NCI-H1436 (cell line): ENCODE measurements around the gene PRR35.

ENCODE experiments used
- DNase-seq: peaks from one replicate; lab custom pipeline; 2025; lab: John Stamatoyannopoulos, UW

Gene PRR35

DNA sequence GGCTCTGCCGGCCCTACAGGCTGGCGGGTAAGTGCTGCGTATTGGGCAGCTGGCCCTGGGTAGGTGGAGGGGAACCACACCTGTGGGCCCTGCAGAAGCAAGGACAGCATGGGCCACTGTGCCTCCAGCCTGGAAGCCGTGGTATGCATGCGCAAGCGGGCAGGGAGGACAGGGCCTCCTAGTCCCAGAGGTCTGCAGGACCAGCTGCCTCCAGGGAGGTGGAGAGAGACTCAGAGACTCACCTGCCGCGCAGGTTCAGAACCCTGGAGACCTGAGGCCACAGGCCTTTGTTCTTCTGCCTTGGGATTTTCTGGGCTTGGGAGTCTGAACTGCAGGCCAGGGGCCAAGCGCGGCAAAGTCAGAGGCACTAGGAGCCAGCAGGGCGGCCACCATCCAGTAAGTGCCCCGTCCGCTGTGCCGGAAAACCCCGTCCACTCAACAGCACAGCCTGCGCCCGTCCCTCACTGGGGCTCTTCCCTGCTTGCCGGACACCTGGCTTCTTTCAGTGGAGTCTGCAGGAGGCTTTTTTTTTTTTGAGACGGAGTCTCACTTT, 20.8 kb downstream of the PRR35 start:
- no peak for DNase-seq

- no peak for DNase-seq
Observed at GRCh38 chr16:582218-582613, 22.0 kb downstream of the PRR35 start.

DNA sequence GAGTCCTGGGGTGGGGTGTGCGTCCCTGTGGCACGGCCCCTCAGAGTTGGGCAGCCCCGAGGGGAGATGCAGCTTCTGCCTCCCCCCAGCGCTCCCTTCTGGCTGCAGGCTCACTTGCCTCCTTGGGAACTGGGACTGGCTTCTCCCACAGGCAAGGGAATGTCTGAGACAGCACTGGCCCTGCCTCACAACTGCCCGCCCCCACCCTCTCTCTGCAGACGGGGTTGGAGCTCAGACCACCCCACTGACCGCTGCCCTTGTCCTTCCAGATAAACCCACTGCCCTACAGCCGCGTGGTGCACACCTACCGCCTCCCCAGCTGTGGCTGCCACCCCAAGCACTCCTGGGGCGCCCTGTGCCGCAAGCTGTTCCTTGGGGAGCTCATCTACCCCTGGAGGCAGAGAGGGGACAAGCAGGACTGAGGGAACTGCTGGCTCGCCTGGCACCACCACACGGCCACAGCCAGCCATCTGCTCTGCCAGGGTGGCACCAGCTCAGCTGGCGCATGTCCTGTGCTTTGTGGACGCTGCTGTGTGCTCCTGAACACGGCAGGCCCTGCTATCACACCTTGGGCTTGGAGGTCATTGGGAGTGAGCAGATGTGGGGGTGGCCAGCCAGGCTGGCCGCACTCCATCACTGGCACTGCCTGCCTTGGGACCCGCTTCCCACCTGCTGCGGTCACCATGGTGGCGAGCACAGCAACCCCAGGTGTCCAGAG, 22.6 kb downstream of the PRR35 start:
- DNase-seq, result no peak

GRCh38 chr16:583470-583814, 23.2 kb downstream of the PRR35 start:
- peak; percentile 42 for DNase-seq

- peak; percentile 63 for DNase-seq
Observed at GRCh38 chr16:583815-584591, 23.8 kb downstream of the PRR35 start.

DNA sequence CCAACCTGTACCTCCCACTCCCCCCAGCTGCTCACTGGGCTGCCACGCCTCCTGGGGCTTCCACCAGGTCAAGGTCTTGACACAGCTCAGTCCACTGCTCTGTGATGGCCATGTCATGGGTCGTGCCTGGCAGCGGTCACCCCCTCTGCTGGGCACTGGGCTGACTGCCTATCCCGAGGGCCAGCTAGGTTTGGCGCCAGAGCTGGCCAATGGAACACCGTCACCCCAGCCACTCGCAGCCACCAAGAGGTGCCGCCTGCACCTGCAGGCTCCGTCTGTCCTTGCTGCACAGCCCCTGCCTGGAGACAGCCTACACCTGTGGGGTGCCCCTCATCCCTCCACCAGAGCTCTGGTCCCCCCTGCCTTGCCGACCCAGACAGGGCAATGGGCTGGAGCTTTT, 25.2 kb downstream of the PRR35 start:
- no peak for DNase-seq

DNA sequence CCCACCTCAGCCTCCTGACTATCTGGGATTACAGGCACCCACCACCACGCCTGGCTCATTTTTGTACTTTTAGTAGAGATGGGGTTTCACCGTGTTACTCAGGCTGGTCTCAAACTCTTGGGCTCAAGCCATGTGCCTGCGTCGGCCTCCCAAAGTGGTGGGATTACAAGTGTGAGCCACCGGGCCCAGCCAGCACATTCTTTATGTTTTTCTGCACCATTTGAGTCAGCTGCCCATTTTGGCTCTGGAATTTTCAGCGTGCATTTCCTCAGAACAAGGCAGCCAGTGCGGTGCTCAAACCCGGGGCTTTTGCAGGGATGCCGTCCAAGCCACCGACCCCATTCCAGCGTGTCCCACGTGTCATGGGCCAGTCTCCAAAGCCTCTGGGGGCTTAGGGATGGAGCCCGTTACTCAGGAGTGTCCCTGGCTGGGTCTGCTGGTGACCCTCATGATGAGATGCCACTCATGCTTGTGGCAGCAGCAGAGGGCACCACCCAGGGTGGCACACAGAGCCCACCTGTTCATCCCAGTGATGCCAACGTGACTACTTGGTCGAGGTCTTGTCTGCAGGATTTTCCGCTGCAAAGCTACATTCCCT, 26.0 kb downstream of the PRR35 start:
- DNase-seq, result no peak

DNA sequence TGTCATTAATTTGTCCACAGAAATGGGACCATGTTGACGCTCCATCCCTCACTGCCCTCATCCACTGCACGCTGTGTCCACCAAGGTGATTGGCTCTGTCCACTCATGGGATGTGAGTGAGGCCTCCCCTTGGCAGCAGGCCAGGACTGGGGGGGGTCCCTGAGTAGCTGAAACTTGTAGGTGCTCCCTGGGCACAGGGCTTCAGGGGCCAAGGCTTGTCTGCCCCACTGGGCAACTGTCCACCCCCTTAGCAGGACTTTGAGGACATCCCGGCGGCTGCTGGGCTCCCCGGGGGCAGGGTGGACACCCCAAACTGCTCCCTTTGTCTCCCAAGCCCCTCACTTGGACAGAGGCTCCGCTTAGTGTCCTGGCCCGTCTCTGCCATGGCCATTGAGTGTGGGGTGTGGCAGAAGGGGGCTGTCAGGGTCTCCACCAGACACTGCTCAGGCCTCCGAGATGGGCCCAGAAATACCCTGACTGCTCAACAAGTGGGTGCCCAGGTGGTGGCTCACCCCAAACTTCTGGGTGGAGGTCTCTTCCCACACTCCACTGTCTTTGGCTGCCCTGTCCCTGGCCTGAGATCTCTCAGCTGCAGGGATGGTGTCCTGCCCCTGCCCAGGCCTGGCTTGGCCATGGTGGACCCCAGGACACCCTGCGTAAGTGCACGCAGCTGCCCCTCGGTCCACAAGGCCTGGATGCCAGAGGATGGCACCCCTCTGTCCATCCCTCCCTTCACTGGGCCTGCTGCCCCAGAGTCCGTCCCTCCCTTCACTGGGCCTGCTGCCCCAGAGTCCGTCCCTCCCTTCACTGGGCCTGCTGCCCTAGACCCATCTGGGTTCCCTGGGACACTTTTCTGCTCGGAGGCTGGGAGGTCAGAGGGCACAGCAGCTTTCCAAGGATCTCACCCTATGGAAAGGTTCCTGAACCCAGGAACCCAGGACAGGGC, 26.7 kb downstream of the PRR35 start:
- no peak for DNase-seq

GRCh38 chr16:588639-588888, 28.4 kb downstream of the PRR35 start:
- no peak for DNase-seq

DNA sequence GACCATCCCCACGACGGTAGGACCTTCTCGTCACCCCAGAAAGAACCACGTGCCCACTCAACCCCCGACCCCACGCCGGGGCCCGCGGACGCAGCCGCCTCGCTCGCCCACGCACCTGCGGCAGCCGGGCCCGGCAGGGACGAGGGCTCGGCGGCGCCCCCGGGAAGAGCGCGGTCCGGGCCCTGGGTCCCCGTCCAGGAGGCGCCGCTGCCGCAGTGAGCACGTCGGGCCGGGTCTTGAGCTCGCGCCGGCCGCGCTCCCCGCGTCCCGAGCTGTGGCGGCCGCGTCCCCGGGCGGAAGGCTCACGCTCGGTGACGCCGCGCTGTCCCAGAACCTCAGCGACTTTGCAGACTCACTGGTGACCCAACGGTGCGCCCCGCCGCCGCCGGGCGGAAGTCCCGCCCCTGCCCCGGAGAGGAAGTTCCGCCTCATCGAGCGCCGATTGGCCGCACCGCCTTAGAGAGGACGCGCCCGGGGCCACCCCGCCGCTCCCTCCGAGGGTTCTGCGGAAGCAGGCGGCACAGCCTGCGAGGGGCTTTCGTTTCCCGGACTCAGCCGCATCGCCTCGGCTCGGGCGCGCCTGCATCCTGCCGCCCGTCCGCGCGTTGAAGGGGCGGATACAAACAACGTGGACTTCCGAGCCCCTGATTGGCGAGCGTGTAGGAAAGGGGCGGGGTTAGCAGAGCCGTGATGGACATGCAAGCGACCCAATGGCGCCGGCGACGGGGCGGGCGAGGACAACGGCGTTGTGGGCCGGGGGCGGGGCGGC, 28.9 kb downstream of the PRR35 start:
- peak; percentile 89 for DNase-seq

- DNase-seq, result peak; percentile 97
Observed at GRCh38 chr16:589658-590187, 29.5 kb downstream of the PRR35 start, which contains the start of gene RAB40C. Gene RAB40C (plus strand): TSS chr16:590066. CDS start chr16:590292, 226 bp downstream.

DNA sequence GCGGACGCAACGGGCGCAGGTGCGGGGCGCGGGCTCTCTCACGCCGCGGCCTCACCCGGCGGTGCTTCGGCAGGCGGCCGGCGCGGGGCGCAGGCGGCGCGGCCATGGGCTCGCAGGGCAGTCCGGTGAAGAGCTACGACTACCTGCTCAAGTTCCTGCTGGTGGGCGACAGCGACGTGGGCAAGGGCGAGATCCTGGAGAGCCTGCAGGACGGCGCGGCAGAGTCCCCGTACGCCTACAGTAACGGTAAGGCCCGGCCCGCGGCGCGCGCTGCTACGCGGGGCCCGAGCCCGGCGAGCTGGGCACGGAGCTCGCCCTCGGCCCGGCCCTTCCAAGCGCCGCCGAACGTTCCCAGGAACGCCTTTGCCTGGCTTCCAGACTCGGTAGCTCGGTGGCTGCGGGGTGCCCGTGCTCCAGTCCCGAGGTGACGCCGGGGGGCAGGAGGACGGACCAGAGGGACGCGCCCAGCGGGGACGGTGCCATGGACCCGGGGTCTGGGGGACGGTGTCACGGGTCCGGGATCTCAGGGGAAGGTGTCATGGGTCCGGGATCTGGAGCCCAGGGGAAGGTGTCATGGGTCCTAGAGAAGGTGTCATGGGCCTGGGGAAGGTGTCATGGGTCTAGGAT, 30.1 kb downstream of the PRR35 start:
- no peak for DNase-seq

DNA sequence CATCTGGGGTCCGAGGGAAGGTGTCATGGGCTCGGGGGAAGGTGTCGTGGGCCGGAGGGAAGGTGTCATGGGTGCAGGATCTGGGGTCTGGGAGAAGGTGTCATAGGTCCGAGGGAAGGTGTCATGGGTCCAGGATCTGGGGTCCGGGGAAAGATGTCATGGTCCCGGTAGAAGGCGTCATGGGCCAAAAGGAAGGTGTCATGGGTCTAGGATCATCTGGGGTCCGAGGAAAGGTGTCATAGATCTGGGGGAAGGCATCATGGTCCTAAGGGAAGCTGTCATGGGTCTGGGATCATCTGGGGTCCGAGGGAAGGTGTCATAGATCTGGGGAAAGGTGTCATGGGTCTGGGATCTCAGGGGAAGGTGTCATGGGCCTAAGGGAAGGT, 30.6 kb downstream of the PRR35 start:
- DNase-seq, result no peak

DNA sequence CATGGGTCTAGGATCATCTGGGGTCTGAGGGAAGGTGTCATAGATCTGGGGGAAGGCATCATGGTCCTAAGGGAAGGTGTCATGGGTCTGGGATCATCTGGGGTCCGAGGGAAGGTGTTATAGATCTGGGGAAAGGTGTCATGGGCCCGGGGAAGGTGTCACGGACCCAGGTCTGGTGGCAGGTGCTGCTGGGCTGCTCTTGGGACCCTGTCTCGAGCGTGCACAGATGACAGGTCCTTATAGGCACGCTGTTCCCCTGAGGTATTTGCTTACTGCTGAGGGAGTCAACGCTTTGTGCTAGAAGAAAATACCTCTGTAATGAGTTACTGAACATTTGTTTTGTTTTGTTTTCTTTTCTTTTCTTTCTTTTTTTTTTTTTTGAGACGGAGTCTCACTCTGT, 31.0 kb downstream of the PRR35 start:
- DNase-seq, result no peak

DNA sequence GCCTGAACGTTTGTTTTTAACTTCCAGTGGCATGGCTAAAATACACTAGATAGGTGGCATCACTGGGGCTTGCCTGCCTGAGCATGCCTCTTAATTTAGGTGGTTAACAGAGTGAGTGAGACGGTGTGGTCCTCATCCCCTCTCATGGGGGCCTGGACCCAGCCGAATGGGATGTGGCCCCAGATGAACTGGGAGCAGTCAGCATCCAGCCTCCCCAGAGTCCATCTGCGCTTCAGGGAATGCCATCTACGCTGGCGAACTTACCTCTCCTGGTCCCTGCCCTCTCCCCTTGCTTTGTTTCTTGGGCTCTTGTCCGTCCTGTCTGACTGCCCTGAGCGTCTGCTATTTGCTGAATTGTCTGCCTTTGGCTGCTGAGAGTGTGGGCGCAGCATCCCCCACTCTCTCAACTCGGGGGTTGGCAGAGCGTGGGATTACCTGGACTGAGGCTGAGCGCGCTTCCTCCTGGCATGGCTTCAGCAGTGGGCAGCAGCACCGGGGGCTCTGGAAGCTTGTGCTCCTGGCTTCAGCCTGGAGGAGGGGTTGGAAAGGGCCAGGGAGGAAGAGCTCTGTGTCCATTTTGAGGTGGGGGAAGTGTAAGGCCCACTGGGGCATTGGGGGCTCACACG, 31.8 kb downstream of the PRR35 start:
- DNase-seq, result no peak

GRCh38 chr16:592518-593306, 32.5 kb downstream of the PRR35 start:
- DNase-seq, result peak; percentile 64

DNA sequence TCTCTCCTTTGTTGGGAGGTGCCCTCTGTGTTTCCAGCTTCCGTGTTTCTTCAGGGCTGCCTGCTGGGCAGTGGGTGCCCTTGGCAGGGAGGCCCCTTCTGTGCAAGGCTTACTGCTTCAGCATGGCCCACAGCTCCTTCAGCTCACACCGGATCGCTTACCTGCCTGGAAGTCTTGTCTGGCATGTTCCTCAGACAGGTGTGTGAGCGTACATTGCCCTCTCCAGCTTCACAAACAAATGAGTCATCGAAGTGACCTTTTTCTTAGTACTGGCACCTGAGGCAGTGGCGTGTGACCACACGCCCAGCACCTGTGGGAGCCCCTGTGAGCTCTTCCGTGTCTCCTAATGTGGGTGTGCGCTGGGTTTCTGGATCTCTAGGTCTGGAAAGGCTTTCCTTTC, 33.2 kb downstream of the PRR35 start:
- no peak for DNase-seq

- no peak for DNase-seq
Observed at GRCh38 chr16:593807-594206, 33.6 kb downstream of the PRR35 start.

DNA sequence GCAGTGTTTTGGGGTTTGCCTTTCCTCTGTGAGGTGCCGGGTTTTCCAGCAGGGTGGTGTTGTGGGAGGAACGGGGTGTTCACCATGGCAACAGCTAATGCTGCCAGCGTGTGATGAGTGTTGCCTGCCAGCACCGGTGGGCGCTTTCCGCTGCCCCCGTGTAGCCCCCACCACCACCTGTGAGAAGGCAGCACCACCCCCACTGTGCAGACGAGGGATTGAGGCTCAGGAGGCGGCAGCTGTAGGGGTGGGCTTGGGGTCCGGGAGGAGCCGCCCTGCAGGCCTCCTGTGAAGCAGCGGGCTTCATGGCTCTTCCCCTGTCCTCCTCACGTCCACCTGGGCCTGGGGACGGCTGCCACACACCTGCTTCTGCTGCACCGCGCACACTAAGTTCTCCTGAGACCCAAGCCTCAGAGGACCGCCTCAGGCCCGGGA, 34.9 kb downstream of the PRR35 start:
- DNase-seq, result no peak
